ENCODE data around the gene CHCHD6. TPM values are rescaled to one million over a fixed set of nuclear protein-coding genes. Genes with fewer than 3 reads are reported as not detected.

Gene CHCHD6
- total and polyA plus RNA-seq, 2 donors (not counting 3 experiments of a cell fraction or from before 2014, with no cell fraction given) = 8.4 to 10.1 TPM

- POLR2A ChIA-PET = no interaction called here
- Histone ChIP-seq H3K36me3 (ENCODE audit: control insufficient read depth in 2 of 2, extremely low read depth in 1 of 2, insufficient read depth in 2 of 2, low read length in 2 of 2) (no peaks in the 10 kb centered on the region), H3K9me3 (replicated peaks; ENCODE audit: control insufficient read depth, insufficient read depth, low read length) (no peaks in the 10 kb centered on the region), H2AFZ (ENCODE audit: low read depth, low read length) (no peak overlapping the region), H4K20me1 (replicated peaks; ENCODE audit: control insufficient read depth, extremely low read depth, insufficient read depth, low read length) (no peaks in the 10 kb centered on the region), H3K4me1 (ENCODE audit: control insufficient read depth, extremely low read depth, insufficient read depth, low read length) (no peaks in the 10 kb centered on the region), H3K4me3 (replicated peaks in 1 of 3; ENCODE audit: insufficient read depth in 1 of 3, low read depth in 1 of 3, low read length in 3 of 3) (no peak overlapping the region), H3K9me1 (replicated peaks; ENCODE audit: control insufficient read depth, extremely low read depth, insufficient read depth, low read length) (no peaks in the 10 kb centered on the region), H3K4me2 (ENCODE audit: insufficient read depth, low read length) (no peak overlapping the region), H3K9ac (replicated peaks; ENCODE audit: extremely low read depth, insufficient read depth, low read length) (no peak overlapping the region), H3K27me3 (ENCODE audit: control insufficient read depth in 2 of 2, insufficient read depth in 2 of 2, low read length in 2 of 2) (peaks cover 6 to 32% of the 10 kb centered on the region in 2 experiments), H3K79me2 (ENCODE audit: control insufficient read depth, insufficient read depth, low read length) (no peaks in the 10 kb centered on the region), H3K27ac (ENCODE audit: insufficient read depth, low read depth, low read length) (no peak overlapping the region)
- CTCF ChIA-PET = interaction anchor here (0.6 to 7.2 kb wide), 5 partner anchors 24 to 1834 kb away, joined by 3 to 92 read pairs (median 5); no protein-coding TSS in a partner anchor
- FAIRE-seq = no peak
- dilution Hi-C loops (cut with MboI; ENCODE audit: extremely low pct_ligation_motif_present, low sequenced_read_pairs) (no loop called here), intact Hi-C loops (cut with micrococcal nuclease) (loop anchor here (2.0 to 10.0 kb wide), 3 partner anchors 75 to 497 kb away; no protein-coding TSS in a partner anchor)
- no peak for TF ChIP-seq MAX (IDR thresholded peaks at IDR 0.05; ENCODE audit: insufficient read depth, insufficient read length)
- no peak for TF ChIP-seq POLR2AphosphoS5 (IDR thresholded peaks at IDR 0.05; ENCODE audit: insufficient read depth, low read depth, low read length)
- TF ChIP-seq POLR2A (IDR thresholded peaks at IDR 0.05; ENCODE audit: low read depth, low read length) = no peak
- no peak for TF ChIP-seq CTCF (IDR thresholded peaks at IDR 0.05; ENCODE audit: extremely low read depth in 1 of 2, insufficient read depth in 1 of 2, low read depth in 1 of 2, low read length in 2 of 2)
- TF ChIP-seq FOS (IDR thresholded peaks at IDR 0.05; ENCODE audit: borderline replicate concordance, insufficient read depth, low read length) = no peak
- TF ChIP-seq EZH2 (IDR thresholded peaks at IDR 0.05; ENCODE audit: borderline replicate concordance, low read depth, low read length, severe bottlenecking) = no peak
- TF ChIP-seq GATA2 (IDR thresholded peaks at IDR 0.05; ENCODE audit: insufficient read depth, insufficient read length, low read depth, low read length) = no peak
- no peak for TF ChIP-seq MYC (IDR thresholded peaks at IDR 0.05; ENCODE audit: low read depth, low read length)
- no peak for TF ChIP-seq JUN (IDR thresholded peaks at IDR 0.05; ENCODE audit: borderline replicate concordance, insufficient read depth, insufficient read length, low read depth)
- BruUV-seq (replicated peaks) = no TSS peak
- DNase-seq (ENCODE audit: low read depth, low spot score) = no peak
Observed at GRCh38 chr3:126677862-126678503, 26.1 kb upstream of the CHCHD6 start.

Data from endothelial cell of umbilical vein (primary cell).